Thymus (tissue), 11 donors: ENCODE measurements around the gene FAM210B. TPM values are rescaled to one million over a fixed set of nuclear protein-coding genes. Genes with fewer than 3 reads are reported as not detected.
A peak's percentile ranks its signal among the peaks of the same experiment; 100 is the strongest.
"Not testable (repeated sequence)": the region's sequence is repeated elsewhere in the genome, so short reads cannot be mapped to it uniquely, and the experiment has no call there.

Experiments used
- DNase-seq, 9 donors: peaks; one replicate each; pipeline ENCODE4 v3.0.0-alpha.2; 2013; ENCODE audit warnings: low spot score in 9 of 9, low read depth in 6 of 9, missing footprints in 1 of 9
- H3K27ac ChIP-seq, 2 donors: one replicate each; pipeline ENCODE4 v1.5.1; 2013; ENCODE audit warnings: control low read depth in 1 of 2, low read depth in 1 of 2, low read length in 1 of 2, mild to moderate bottlenecking in 1 of 2, moderate library complexity in 1 of 2
- H3K27me3 ChIP-seq, 2 donors: one replicate each; pipeline ENCODE4 v1.5.1; 2013; ENCODE audit warnings: low read length in 1 of 2; ENCODE audit not compliant: control insufficient read depth in 2 of 2, insufficient read depth in 1 of 2
- H3K36me3 ChIP-seq, 2 donors: one replicate each; pipeline ENCODE4 v1.5.1; 2013; ENCODE audit warnings: low read length in 1 of 2, mild to moderate bottlenecking in 1 of 2, moderate library complexity in 1 of 2; ENCODE audit not compliant: control insufficient read depth in 2 of 2, insufficient read depth in 2 of 2
- H3K4me1 ChIP-seq, 2 donors: one replicate each; pipeline ENCODE4 v1.5.1; 2013; ENCODE audit warnings: low read length in 2 of 2; ENCODE audit not compliant: control insufficient read depth in 2 of 2, insufficient read depth in 2 of 2
- H3K4me3 ChIP-seq, 2 donors: one replicate each; pipeline ENCODE4 v1.5.1; 2013; ENCODE audit warnings: low read length in 2 of 2, control low read depth in 1 of 2, mild to moderate bottlenecking in 1 of 2
- H3K9me3 ChIP-seq, 2 donors: one replicate each; pipeline ENCODE4 v1.5.1; 2013; ENCODE audit warnings: low read length in 1 of 2, mild to moderate bottlenecking in 1 of 2; ENCODE audit not compliant: control insufficient read depth in 2 of 2, insufficient read depth in 1 of 2
- WGBS: extraction: QIAGEN DNeasy Blood & Tissue Kit; methylation state at CpG from one replicate; pipeline ENCODE4 v1.1.7; 2013; 5-methylcytosine and 5-hydroxymethylcytosine counted together
- polyA plus RNA-seq: library from polyadenylated mRNA; stranded (reverse); fragments of 200-250 nt; gene quantifications from one replicate; pipeline ENCODE4 v1.2.3, GENCODE V29; 2013
- total RNA-seq: library from RNA; stranded (reverse); fragments of 120-200 nt; gene quantifications from one replicate; pipeline ENCODE4 v1.2.4, GENCODE V29; 2013
- donor health status: healthy.

Gene FAM210B
- total and polyA plus RNA-seq, 2 donors, result 18.3 to 39.2 TPM

GRCh38 chr20:56392132-56392880, 33.5 kb downstream of the FAM210B start, which contains the start of the genes AURKA and CSTF1:
Gene AURKA, minus strand, starts transcription at chr20:56392215. Its CDS starts 4,018 bp downstream, at chr20:56388197.
Gene CSTF1, plus strand, starts transcription at chr20:56392645. Its CDS starts 2,908 bp downstream, at chr20:56395553.
- DNase-seq, result peak; percentile 94 to 99 (median 98)
- H3K36me3 ChIP-seq, result peaks cover 17 to 48% of the 10 kb centered on the region in 2 donors
- under 1% methylated on average over 53 of the region's 53 CpGs for WGBS

GRCh38 chr20:56392881-56393482, 34.2 kb downstream of the FAM210B start:
- WGBS, result 1% methylated on average over 18 of the region's 18 CpGs

More at GRCh38 chr20:56392132-56392880, 33.5 kb downstream of the FAM210B start, which contains the start of the genes AURKA and CSTF1:
- peaks cover 16 to 17% of the 10 kb centered on the region in 2 donors for H3K4me1 ChIP-seq
- no peaks in the 10 kb centered on the region for H3K9me3 ChIP-seq
- H3K27ac ChIP-seq, result peak within 1 kb of the TSS; percentile 89 to 99
- H3K4me3 ChIP-seq, result peak within 1 kb of the TSS; percentile 77 to 80
- no peaks in the 10 kb centered on the region for H3K27me3 ChIP-seq

GRCh38 chr20:56393653-56394052, 34.9 kb downstream of the FAM210B start:
- Histone ChIP-seq H3K4me1 (peaks cover 16 to 17% of the 10 kb centered on the region in 2 donors), H3K27ac (no peak overlapping the region), H3K4me3 (peak overlapping the region; percentile 77 to 80), H3K9me3 (no peaks in the 10 kb centered on the region), H3K36me3 (peaks cover 28 to 49% of the 10 kb centered on the region in 2 donors), H3K27me3 (no peaks in the 10 kb centered on the region)
- no peak for DNase-seq
- WGBS, result 90% methylated on average over 8 of the region's 8 CpGs

More at GRCh38 chr20:56392881-56393482, 34.2 kb downstream of the FAM210B start:
- Histone ChIP-seq H3K4me1 (peaks cover 16 to 17% of the 10 kb centered on the region in 2 donors), H3K27me3 (no peaks in the 10 kb centered on the region), H3K4me3 (peak overlapping the region; percentile 77 to 80), H3K9me3 (no peaks in the 10 kb centered on the region), H3K36me3 (peaks cover 23 to 48% of the 10 kb centered on the region in 2 donors), H3K27ac (peak overlapping the region; percentile 89 to 99)
- peak in 2 of 9 donors; percentile 10 to 38 for DNase-seq

- H3K4me1 ChIP-seq, result peaks cover 13 to 16% of the 10 kb centered on the region in 2 donors
- no peak overlapping the region for H3K4me3 ChIP-seq
- H3K27ac ChIP-seq, result no peak overlapping the region
- no peaks in the 10 kb centered on the region for H3K9me3 ChIP-seq
- DNase-seq, result no peak
- WGBS, result 94% methylated on average over 4 of the region's 4 CpGs
- no peaks in the 10 kb centered on the region for H3K27me3 ChIP-seq
- peaks cover 34 to 51% of the 10 kb centered on the region in 2 donors for H3K36me3 ChIP-seq
Measured at GRCh38 chr20:56395166-56395565, 36.4 kb downstream of the FAM210B start.

GRCh38 chr20:56400001-56400640, 41.3 kb downstream of the FAM210B start:
- no peaks in the 10 kb centered on the region for H3K4me1 ChIP-seq
- H3K27ac ChIP-seq, result no peak overlapping the region
- H3K36me3 ChIP-seq, result peaks cover 59 to 79% of the 10 kb centered on the region in 2 donors
- H3K9me3 ChIP-seq, result peaks cover 0 to 1% of the 10 kb centered on the region in 2 donors
- H3K4me3 ChIP-seq, result no peak overlapping the region
- peak in 7 of 9 donors; percentile 61 to 85 (median 74) for DNase-seq
- no peaks in the 10 kb centered on the region for H3K27me3 ChIP-seq

- Histone ChIP-seq H3K4me3 (no peak overlapping the region), H3K9me3 (peaks cover 0 to 1% of the 10 kb centered on the region in 2 donors), H3K4me1 (no peaks in the 10 kb centered on the region), H3K27ac (no peak overlapping the region), H3K36me3 (peaks cover 50 to 71% of the 10 kb centered on the region in 2 donors), H3K27me3 (no peaks in the 10 kb centered on the region)
- WGBS, result 98% methylated on average over 26 of the region's 26 CpGs
- DNase-seq, result no peak
Measured at GRCh38 chr20:56403465-56403864, 44.7 kb downstream of the FAM210B start.

- H3K27ac ChIP-seq, H3K27me3 ChIP-seq, H3K4me1 ChIP-seq, H3K9me3 ChIP-seq, H3K4me3 ChIP-seq, DNase-seq: not testable (repeated sequence)
- H3K36me3 ChIP-seq, result peaks cover 47 to 64% of the 10 kb centered on the region in 2 donors
- whole genome bisulfite sequencing, result 97% methylated on average over 12 of the region's 12 CpGs
Measured at GRCh38 chr20:56405356-56405755, 46.6 kb downstream of the FAM210B start.

GRCh38 chr20:56406910-56407309, 48.1 kb downstream of the FAM210B start:
- Histone ChIP-seq H3K36me3 (peaks cover 39 to 51% of the 10 kb centered on the region in 2 donors), H3K4me3 (no peak overlapping the region)

More at GRCh38 chr20:56406910-56407309, 48.1 kb downstream of the FAM210B start:
- DNase-seq, result no peak
- Histone ChIP-seq H3K27ac (no peak overlapping the region), H3K4me1 (peaks cover 5 to 10% of the 10 kb centered on the region in 2 donors), H3K27me3 (no peaks in the 10 kb centered on the region), H3K9me3 (peaks cover 0 to 1% of the 10 kb centered on the region in 2 donors)
- 98% methylated on average over 3 of the region's 3 CpGs for WGBS
